Caco-2 (cell line): Measurements from ENCODE around the gene MYBPC2. TPM values are rescaled to one million over a fixed set of nuclear protein-coding genes. Genes with fewer than 3 reads are reported as not detected.

Experiments
- BruUV-seq: library from RNA; stranded (reverse); fragments of 400-500 nt; replicated peaks from 2 replicates; lab custom pipeline; 2021; lab: Mats Ljungman, UMichigan
- CTCF ChIA-PET: fragments of 300-600 bp; sonication (Branson Sonifier 250); formaldehyde crosslinking; loops from one replicate; lab custom pipeline; 2022; ENCODE audit warnings: antibody characterized with exemption; lab: Charles Lee
- POLR2A ChIA-PET: fragments of 300-600 bp; sonication (Branson Sonifier 250); formaldehyde crosslinking; loops from one replicate; lab custom pipeline; 2022; ENCODE audit warnings: antibody characterized with exemption; lab: Charles Lee
- DNase-seq, 2 experiments: peaks; one replicate each; pipeline versions ENCODE4 v3.0.0 to v3.0.0-alpha.2; 2020 to 2022
- H3K27me3 ChIP-seq: replicated peaks from 2 replicates; pipeline ENCODE4 v1.6.0; 2011; ENCODE audit warnings: low read length; ENCODE audit not compliant: control insufficient read depth, insufficient read depth
- H3K36me3 ChIP-seq: 2 replicates; pipeline ENCODE4 v1.5.1; 2011; ENCODE audit warnings: low read length; ENCODE audit not compliant: control insufficient read depth, insufficient read depth
- H3K4me1 ChIP-seq: fragments of 250-450 bp; sonication (Bioruptor Pico); 2 replicates; pipeline ENCODE4 v1.5.1; 2020; ENCODE audit warnings: mild to moderate bottlenecking
- H3K4me3 ChIP-seq: 2 replicates; pipeline ENCODE4 v1.5.1; 2011; ENCODE audit warnings: low read depth, mild to moderate bottlenecking, control low read depth, low read length
- H3K9me3 ChIP-seq: fragments of 250-450 bp; sonication (Bioruptor Pico); 2 replicates; pipeline ENCODE4 v1.5.1; 2020; ENCODE audit warnings: mild to moderate bottlenecking, moderate library complexity
- H3K27ac Mint-ChIP-seq: one replicate; pipeline ENCODE4 v1.8.0; 2022; ENCODE audit warnings: mixed read lengths; ENCODE audit not compliant: unreplicated experiment
- H3K27me3 Mint-ChIP-seq: one replicate; pipeline ENCODE4 v1.8.0; 2022; ENCODE audit warnings: mixed read lengths; ENCODE audit not compliant: insufficient read depth, unreplicated experiment
- H3K36me3 Mint-ChIP-seq: one replicate; pipeline ENCODE4 v1.8.0; 2022; ENCODE audit warnings: mild to moderate bottlenecking, mixed read lengths; ENCODE audit not compliant: insufficient read depth, unreplicated experiment
- H3K4me1 Mint-ChIP-seq: one replicate; pipeline ENCODE4 v1.8.0; 2022; ENCODE audit warnings: low read depth, mixed read lengths; ENCODE audit not compliant: unreplicated experiment
- H3K4me3 Mint-ChIP-seq: one replicate; pipeline ENCODE4 v1.8.0; 2022; ENCODE audit warnings: mild to moderate bottlenecking, moderate library complexity, mixed read lengths; ENCODE audit not compliant: unreplicated experiment
- H3K9me3 Mint-ChIP-seq: one replicate; pipeline ENCODE4 v1.8.0; 2022; ENCODE audit warnings: mixed read lengths; ENCODE audit not compliant: unreplicated experiment
- CTCF ChIP-seq, 2 experiments: fragments of 200-600 bp in 1 of 2; IDR thresholded peaks; 1 replicate in 1 of 2; 2 replicates in 1 of 2; pipeline versions ENCODE4 v1.5.1 to v1.8.0; 2011 to 2022; ENCODE audit warnings: antibody characterized with exemption in 1 of 2, control low read depth in 1 of 2, inconsistent platforms in 1 of 2, low read depth in 1 of 2, low read length in 1 of 2, mild to moderate bottlenecking in 1 of 2, moderate library complexity in 1 of 2; ENCODE audit not compliant: insufficient read depth in 1 of 2, severe bottlenecking in 1 of 2, unreplicated experiment in 1 of 2
- intact Hi-C: fragments of 100-400 bp; cut with micrococcal nuclease; formaldehyde crosslinking; loops from one replicate; pipeline ENCODE4 v1.10.0; 2022; ENCODE audit not compliant: unreplicated experiment
- total RNA-seq: library from RNA; stranded (reverse); gene quantifications from 2 replicates; pipeline ENCODE4 v1.2.3, GENCODE V29; 2022

MYBPC2 gene
- total RNA-seq, 1 experiment from 2014 or later = 1.6 TPM

DNA sequence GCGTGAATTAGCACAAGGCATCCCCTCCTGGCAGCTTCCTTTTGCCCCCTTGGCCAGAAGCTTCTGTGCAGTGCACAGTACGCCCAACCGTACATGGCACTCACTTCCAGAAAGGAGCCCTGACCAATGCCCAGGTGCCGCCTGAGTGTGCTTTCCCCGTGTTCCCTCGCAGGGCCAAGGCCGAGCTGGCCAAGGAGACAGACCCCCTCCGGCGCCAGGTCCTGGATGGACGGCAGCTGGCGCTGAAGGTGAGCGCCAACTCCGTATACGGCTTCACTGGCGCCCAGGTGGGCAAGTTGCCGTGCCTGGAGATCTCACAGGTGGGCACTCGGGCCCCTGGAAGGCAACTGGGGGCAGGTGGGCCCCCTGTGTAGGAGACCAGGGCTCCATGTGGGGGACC is 23.3 kb upstream of the MYBPC2 start:
- Histone ChIP-seq H3K9me3 (no peaks in the 10 kb centered on the region), H3K36me3 (peaks cover 7% of the 10 kb centered on the region), H3K4me3 (no peak overlapping the region), H3K27me3 (no peaks in the 10 kb centered on the region), H3K4me1 (peaks cover 11% of the 10 kb centered on the region)
- intact Hi-C loops = no loop called here
- Mint-ChIP-seq H3K4me3 (no peak overlapping the region), H3K9me3 (no peaks in the 10 kb centered on the region), H3K36me3 (peaks cover 68% of the 10 kb centered on the region), H3K27me3 (no peaks in the 10 kb centered on the region), H3K27ac (no peak overlapping the region), H3K4me1 (no peaks in the 10 kb centered on the region)
- DNase-seq = no peak
- CTCF ChIA-PET = interaction anchor here (1.4 to 1.6 kb wide), 2 partner anchors 41 to 51 kb away, joined by 4 to 6 read pairs; no protein-coding TSS in a partner anchor
- no peak for TF ChIP-seq CTCF (IDR thresholded peaks at IDR 0.05; ENCODE audit: insufficient read depth in 1 of 2, low read depth in 1 of 2, low read length in 1 of 2, severe bottlenecking in 1 of 2, unreplicated experiment in 1 of 2)
- BruUV-seq = no TSS peak
- POLR2A ChIA-PET = interaction anchor here (0.5 kb wide), 1 partner anchor 101 kb away, joined by 3 read pairs; the partner anchor contains the start of gene JOSD2

DNA sequence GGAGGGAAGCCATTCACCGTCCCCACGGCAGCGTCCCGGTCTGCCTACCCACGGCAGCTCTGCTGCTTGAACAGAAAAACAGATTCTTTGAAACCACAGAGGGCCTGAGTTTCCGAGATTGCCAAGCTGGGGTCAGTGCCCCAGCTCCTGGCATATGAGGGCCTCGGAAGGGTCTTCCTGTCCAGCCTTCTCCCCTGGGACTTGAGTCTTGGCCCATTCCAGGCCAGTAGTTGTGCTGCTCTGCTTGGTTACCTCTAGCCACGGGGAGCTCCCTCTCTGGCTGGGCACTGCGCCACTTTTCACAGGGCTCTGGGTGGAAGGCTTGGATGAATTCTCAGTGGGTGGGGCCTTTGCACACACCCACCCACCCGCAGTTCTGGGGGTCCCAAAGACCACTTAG is 22.6 kb upstream of the MYBPC2 start:
- H3K4me3 Mint-ChIP-seq = no peak overlapping the region
- Histone ChIP-seq H3K9me3 (no peaks in the 10 kb centered on the region), H3K27me3 (no peaks in the 10 kb centered on the region), H3K4me1 (peaks cover 11% of the 10 kb centered on the region), H3K36me3 (peaks cover 7% of the 10 kb centered on the region), H3K4me3 (no peak overlapping the region)
- H3K27me3 Mint-ChIP-seq = no peaks in the 10 kb centered on the region
- no peak for DNase-seq
- intact Hi-C loops = no loop called here
- peaks cover 74% of the 10 kb centered on the region for H3K36me3 Mint-ChIP-seq
- ChIA-PET CTCF (interaction anchor here (1.4 to 1.6 kb wide), 2 partner anchors 41 to 50 kb away, joined by 4 to 6 read pairs; no protein-coding TSS in a partner anchor), POLR2A (no interaction called here)
- H3K9me3 Mint-ChIP-seq = no peaks in the 10 kb centered on the region
- no peak for TF ChIP-seq CTCF (IDR thresholded peaks at IDR 0.05; ENCODE audit: insufficient read depth in 1 of 2, low read depth in 1 of 2, low read length in 1 of 2, severe bottlenecking in 1 of 2, unreplicated experiment in 1 of 2)
- BruUV-seq = no TSS peak
- no peak overlapping the region for H3K27ac Mint-ChIP-seq
- no peaks in the 10 kb centered on the region for H3K4me1 Mint-ChIP-seq

DNA sequence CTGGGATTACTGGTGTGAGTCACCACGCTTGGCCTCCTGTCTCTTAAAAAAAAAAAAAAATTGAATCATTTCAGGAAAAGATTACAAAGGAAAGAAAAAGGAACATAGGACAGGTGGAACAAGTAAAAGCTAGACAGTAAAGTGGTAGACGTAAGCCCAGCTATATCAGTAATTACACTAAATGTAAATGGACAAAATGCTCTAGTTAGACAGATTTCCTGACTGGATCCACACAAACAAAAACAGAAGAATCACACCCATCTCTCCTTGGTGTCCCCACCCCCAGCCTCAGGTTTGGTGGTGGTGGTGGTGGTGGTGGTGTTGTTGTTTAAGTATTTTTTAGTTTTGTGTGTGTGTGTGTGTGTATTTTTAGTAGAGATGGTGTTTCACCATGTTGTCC is 20.3 kb upstream of the MYBPC2 start:
- Histone ChIP-seq H3K9me3 (no peaks in the 10 kb centered on the region), H3K27me3 (no peaks in the 10 kb centered on the region), H3K4me3 (no peak overlapping the region), H3K4me1 (peaks cover 11% of the 10 kb centered on the region), H3K36me3 (peaks cover 7% of the 10 kb centered on the region)
- POLR2A ChIA-PET = interaction anchor here (0.7 kb wide), 2 partner anchors 48 to 88 kb away, joined by 3 read pairs; no protein-coding TSS in a partner anchor
- H3K4me1 Mint-ChIP-seq = no peaks in the 10 kb centered on the region
- no peak for TF ChIP-seq CTCF (IDR thresholded peaks at IDR 0.05; ENCODE audit: insufficient read depth in 1 of 2, low read depth in 1 of 2, low read length in 1 of 2, severe bottlenecking in 1 of 2, unreplicated experiment in 1 of 2)
- no peak for DNase-seq
- peaks cover 63% of the 10 kb centered on the region for H3K36me3 Mint-ChIP-seq
- no peak overlapping the region for H3K27ac Mint-ChIP-seq
- no TSS peak for BruUV-seq
- intact Hi-C loops = no loop called here
- no peaks in the 10 kb centered on the region for H3K27me3 Mint-ChIP-seq
- CTCF ChIA-PET = interaction anchor here (0.5 to 1.7 kb wide), 2 partner anchors 44 to 45 kb away, joined by 5 to 7 read pairs; no protein-coding TSS in a partner anchor
- H3K9me3 Mint-ChIP-seq = no peaks in the 10 kb centered on the region
- no peak overlapping the region for H3K4me3 Mint-ChIP-seq
